ENCODE data around the gene FAIM2. TPM values are rescaled to one million over a fixed set of nuclear protein-coding genes. Genes with fewer than 3 reads are reported as not detected.

The FAIM2 gene
- total RNA-seq, 2 experiments from 2014 or later, result not detected

- Mint-ChIP-seq H3K4me3 (no peak overlapping the region), H3K36me3 (ENCODE audit: low read depth) (no peaks in the 10 kb centered on the region), H3K4me1 (ENCODE audit: low read depth) (no peaks in the 10 kb centered on the region), H3K27ac (no peak overlapping the region), H3K9me3 (no peaks in the 10 kb centered on the region), H3K27me3 (no peaks in the 10 kb centered on the region)
- ATAC-seq (ENCODE audit: poor library complexity), result no peak
- H3K9me3 ChIP-seq (ENCODE audit: control insufficient read depth in 1 of 2, insufficient read depth in 1 of 2, low read length in 2 of 2), result no peaks in the 10 kb centered on the region
- no peak overlapping the region for H3K4me3 ChIP-seq (ENCODE audit: low read length)
- DNase-seq, result no peak
- TF ChIP-seq CTCF (IDR thresholded peaks at IDR 0.05), result no peak
- H3K36me3 ChIP-seq (ENCODE audit: insufficient read depth, low read length), result no peaks in the 10 kb centered on the region
- no peaks in the 10 kb centered on the region for H3K27me3 ChIP-seq (ENCODE audit: control insufficient read depth in 1 of 2, insufficient read depth in 2 of 2, low read length in 2 of 2)
- intact Hi-C loops (cut with DNase I, micrococcal nuclease), result no loop called here
- peaks cover 2% of the 10 kb centered on the region for H3K4me1 ChIP-seq (ENCODE audit: insufficient read depth, low read length)
- ChIA-PET POLR2A (no interaction called here), CTCF (interaction anchor here (1.7 to 1.9 kb wide), 2 partner anchors 9 to 30 kb away, joined by 3 to 5 read pairs; no protein-coding TSS in a partner anchor)
- no peak overlapping the region for H3K27ac ChIP-seq (ENCODE audit: low read depth in 1 of 2, low read length in 2 of 2)
These were observed 33.2 kb upstream of the FAIM2 start for GRCh38 chr12:49936925-49937324.

- H3K4me1 Mint-ChIP-seq (ENCODE audit: low read depth), result no peaks in the 10 kb centered on the region
- no peaks in the 10 kb centered on the region for H3K27me3 Mint-ChIP-seq
- ChIA-PET CTCF (no interaction called here), POLR2A (no interaction called here)
- no peaks in the 10 kb centered on the region for H3K9me3 Mint-ChIP-seq
- DNase-seq (no peak), ATAC-seq (ENCODE audit: poor library complexity) (no peak)
- no peaks in the 10 kb centered on the region for H3K36me3 Mint-ChIP-seq (ENCODE audit: low read depth)
- peaks cover 0 to 5% of the 10 kb centered on the region in 2 experiments for H3K27me3 ChIP-seq (ENCODE audit: control insufficient read depth in 1 of 2, insufficient read depth in 2 of 2, low read length in 2 of 2)
- no peak overlapping the region for H3K27ac Mint-ChIP-seq
- no peaks in the 10 kb centered on the region for H3K36me3 ChIP-seq (ENCODE audit: insufficient read depth, low read length)
- H3K4me3 Mint-ChIP-seq, result no peak overlapping the region
- intact Hi-C loops (cut with DNase I, micrococcal nuclease), result no loop called here
- TF ChIP-seq CTCF (IDR thresholded peaks at IDR 0.05), result no peak
- no peak overlapping the region for H3K4me3 ChIP-seq (ENCODE audit: low read length)
- H3K9me3 ChIP-seq (ENCODE audit: control insufficient read depth in 1 of 2, insufficient read depth in 1 of 2, low read length in 2 of 2), result no peaks in the 10 kb centered on the region
- no peak overlapping the region for H3K27ac ChIP-seq (ENCODE audit: low read depth in 1 of 2, low read length in 2 of 2)
- H3K4me1 ChIP-seq (ENCODE audit: insufficient read depth, low read length), result no peaks in the 10 kb centered on the region
These were observed 30.8 kb upstream of the FAIM2 start for GRCh38 chr12:49934505-49934904.

GRCh38 chr12:49933796-49934195 lies 30.1 kb upstream of the FAIM2 start:
- no peak for TF ChIP-seq CTCF (IDR thresholded peaks at IDR 0.05)
- no peak for ATAC-seq (ENCODE audit: poor library complexity)
- no peak for DNase-seq
- Histone ChIP-seq H3K9me3 (ENCODE audit: control insufficient read depth in 1 of 2, insufficient read depth in 1 of 2, low read length in 2 of 2) (no peaks in the 10 kb centered on the region), H3K27ac (ENCODE audit: low read depth in 1 of 2, low read length in 2 of 2) (no peak overlapping the region), H3K4me1 (ENCODE audit: insufficient read depth, low read length) (no peaks in the 10 kb centered on the region), H3K27me3 (ENCODE audit: control insufficient read depth in 1 of 2, insufficient read depth in 2 of 2, low read length in 2 of 2) (peaks cover 0 to 5% of the 10 kb centered on the region in 2 experiments), H3K36me3 (ENCODE audit: insufficient read depth, low read length) (no peaks in the 10 kb centered on the region), H3K4me3 (ENCODE audit: low read length) (no peak overlapping the region)
- Mint-ChIP-seq H3K4me1 (ENCODE audit: low read depth) (no peaks in the 10 kb centered on the region), H3K27me3 (no peaks in the 10 kb centered on the region), H3K9me3 (no peaks in the 10 kb centered on the region), H3K4me3 (no peak overlapping the region), H3K27ac (no peak overlapping the region), H3K36me3 (ENCODE audit: low read depth) (no peaks in the 10 kb centered on the region)
- POLR2A ChIA-PET, result no interaction called here
- CTCF ChIA-PET, result no interaction called here
- intact Hi-C loops (cut with DNase I, micrococcal nuclease), result no loop called here
